ENCODE results near the gene DENND4C.
"Not testable (repeated sequence)": the region's sequence is repeated elsewhere in the genome, so short reads cannot be mapped to it uniquely, and the experiment has no call there.

The DENND4C gene

DNA sequence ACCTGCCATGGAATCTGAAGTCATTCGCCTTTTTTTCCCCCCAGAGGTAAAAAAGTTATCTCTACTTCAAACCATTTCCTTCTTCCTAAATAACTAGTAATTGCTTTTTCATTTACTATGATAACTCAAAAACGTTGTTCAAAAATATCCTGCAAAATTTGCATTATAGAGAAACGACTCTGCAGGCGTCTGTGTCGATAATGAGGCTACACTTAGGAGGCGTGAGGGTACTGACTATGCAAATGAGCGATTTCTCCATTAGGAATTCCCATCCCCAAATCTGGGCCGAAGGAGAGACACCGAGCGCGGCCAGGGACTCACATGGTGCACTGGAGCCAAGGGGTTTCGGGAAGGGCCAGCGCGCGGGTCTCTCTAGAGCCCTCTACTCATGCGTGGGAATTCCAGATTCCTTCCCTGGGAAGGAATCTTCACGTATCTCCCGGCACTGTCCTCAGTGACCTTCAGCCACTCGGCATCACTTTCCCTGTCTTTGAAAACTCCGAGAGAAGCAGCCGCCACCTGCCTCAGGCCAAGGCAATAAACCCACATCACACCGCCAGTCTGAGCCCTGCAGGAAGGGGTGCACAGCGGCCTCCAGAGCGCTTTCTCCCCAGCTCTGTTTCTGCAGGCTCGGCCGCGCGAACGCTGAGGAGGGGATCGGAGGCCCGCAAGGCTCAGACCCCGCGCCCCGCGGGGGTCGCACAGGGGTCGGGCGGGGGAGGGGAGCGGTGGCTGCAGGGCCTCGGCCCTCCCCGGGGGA, 718 bp upstream of the DENND4C start:
- DNase-seq: peak; percentile 75

DNA sequence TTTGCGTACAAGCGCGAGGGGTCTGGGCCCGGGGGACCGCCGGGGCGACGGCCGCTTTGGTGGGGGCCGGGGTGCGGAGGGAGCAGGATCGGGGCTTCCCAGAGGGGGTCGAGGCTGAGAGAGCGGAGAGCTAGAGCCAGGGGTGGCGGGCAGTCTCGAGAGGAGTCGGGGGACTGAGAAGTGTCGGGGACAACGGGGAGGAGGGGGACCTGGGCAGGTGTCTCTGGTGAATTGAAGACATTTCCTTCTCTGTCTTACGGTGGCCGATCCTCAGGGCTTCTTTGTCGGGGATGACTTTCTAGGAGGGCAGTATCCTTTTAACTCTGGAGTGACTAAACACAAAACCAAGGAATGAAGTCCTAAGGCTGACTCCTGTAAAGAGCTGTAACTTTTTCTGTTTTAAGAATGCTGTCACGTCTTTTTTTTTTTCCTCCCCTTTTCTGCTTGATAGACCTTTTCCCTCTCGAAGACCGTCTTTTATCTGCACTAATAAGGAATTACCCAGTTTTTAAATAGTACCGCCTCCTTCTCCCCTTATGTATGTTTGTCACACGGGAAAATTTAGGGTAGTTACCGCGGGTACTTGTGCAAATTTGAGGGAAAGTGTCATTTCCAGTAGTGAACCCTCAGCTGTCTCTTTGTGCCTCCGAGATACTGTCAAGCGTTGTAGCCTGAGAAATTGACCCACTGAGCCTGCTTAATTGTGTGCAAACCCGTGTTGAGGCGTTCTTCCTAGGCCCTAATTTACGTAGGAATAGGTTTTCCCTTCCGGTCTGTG, 822 bp downstream of the DENND4C start:
- DNase-seq: no peak

DNA sequence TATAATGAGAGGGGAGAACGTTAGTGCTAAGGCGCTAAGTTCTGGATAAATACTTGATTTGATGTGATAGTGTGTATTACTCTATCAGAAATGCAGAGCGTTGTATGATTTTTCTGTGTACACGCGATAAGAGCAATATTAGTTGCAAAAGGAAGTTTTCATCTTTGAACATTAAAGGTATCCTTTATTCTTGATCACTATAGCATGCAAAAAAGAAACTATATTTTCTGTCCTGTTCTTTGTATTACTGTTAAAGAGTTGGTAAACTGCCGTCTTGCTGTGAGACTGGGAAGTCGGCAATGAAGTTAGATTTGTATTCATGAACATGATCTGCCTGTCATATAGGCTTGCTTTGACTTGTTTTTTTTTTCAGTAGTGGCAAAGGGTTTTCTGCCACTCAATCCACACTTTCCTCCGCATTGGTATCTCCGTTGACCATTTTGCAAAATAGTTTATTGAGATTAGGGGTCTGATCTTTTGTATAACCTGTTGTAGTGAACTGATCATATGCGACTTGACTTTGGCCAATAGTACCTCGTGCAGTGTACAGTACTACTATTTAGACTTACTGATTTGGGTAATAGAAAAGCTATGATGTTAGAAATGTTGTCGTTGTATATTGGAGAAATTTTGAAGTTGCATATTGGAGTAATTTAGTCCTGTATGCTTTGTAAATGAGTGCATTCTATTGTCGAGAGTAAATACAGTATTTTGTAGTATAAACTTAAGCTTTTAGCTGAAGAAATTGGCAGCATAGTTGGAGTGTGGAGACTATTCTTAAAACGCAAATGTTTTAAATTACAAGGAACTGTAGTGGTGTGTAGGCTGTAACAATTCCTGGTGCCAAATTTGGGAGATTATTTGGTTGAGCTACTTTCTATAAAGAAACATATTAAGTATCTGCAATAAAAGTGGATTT, 1.7 kb downstream of the DENND4C start:
- DNase-seq: no peak

DNA sequence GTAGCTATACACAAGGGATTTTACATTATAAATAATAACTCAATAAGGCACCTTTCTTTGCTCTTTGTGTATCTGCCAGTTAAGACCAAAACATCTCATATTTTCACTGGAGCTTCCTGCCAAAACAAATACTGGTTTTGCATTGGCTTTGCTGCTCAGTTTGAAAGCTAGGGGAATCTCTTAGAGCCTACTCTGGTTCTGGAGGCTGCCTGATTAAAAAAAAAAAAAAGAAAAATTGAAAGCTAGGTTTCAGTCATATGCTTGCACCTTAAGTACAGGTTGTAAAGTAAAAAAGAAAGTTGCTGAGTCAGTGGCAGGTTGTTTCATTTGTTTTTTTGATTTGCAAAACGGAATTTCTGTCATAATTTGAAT, 2.3 kb downstream of the DENND4C start:
- no peak for DNase-seq

DNA sequence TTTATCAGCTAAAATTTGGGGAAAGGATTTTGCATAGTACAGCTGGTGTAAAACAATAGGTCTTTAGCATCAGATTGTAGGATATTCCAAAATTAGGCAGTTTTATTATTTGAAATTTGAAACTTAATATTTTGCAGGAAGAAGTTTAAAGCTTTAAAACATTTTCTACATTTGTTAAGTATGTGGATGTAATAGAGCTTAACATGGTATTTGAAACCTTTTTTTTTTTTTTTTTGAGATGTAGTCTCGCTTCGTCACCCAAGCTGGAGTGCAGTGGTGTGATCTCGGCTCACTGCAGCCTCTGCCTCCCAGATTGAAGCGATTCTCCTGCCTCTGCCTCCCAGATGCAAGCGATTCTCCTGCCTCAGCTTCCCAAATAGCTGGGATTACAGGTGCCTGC, 2.9 kb downstream of the DENND4C start:
- DNase-seq: no peak

DNA sequence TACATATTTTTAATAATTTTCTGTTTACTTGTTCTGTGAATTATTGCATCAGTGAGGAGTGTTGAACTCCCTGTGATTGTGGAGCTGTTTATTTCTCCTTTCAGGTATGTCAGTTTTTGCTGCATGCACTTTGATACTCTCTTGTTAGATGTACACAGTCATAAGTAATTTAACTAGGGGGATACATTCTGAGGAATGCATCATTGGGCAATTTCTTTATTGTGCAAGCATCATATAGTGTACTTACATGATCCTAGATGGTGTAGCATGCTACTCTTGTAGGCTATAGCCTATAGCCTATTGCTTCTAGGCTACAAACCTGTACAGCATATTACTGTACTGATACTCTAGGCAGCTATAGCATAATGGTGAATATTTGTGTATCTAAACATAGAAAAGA, 9.5 kb downstream of the DENND4C start:
- DNase-seq: no peak

DNA sequence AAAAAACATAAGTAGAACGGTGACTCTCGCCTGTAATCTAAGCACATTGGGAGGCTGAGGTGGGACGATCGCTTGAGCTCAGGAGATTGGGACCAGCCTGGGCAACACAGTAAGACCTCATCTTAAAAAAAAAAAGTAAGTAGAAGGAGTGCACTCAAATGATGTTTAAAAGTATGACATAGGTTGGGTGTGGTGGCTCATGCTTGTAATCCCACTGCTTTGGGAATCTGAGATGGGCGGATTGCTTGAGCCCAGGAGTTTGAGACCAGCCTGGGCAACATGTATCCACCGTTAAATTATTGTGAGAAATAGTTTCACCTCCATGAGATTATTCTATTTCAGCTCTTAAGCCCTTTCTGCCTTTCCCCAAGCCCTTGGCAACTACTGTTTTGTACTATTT, 11.2 kb downstream of the DENND4C start:
- DNase-seq: no peak

DNA sequence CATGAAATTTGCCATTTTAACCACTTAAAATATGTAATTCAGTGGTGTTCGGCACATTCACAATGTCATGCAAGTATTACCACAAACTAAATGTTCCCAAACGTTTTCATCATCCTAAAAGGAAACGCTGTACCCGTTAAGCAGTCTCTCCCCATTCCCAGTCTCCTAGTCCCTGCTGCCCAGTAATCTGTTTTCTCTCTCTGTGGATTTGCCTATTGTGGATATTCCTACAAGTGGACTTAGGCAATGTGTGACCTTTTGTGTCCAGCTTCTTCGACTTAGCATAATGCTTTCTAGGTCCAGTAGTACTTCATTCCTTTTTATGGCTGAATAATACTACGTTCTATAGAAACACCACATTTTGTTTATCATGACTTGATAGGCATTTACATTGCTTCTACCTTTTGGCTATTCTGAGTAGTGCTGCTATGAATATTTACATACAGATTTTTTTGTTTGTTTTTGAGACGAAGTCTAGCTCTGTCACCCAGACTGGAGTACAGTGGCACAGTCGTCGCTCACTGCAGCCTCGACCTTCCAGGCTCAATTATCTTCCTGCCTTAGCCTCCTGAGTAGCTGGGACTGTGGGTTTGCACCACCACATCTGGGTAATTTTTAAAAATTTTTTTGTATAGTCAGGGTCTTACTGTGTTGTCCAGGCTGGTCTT, 13.0 kb downstream of the DENND4C start:
- DNase-seq: no peak

DNA sequence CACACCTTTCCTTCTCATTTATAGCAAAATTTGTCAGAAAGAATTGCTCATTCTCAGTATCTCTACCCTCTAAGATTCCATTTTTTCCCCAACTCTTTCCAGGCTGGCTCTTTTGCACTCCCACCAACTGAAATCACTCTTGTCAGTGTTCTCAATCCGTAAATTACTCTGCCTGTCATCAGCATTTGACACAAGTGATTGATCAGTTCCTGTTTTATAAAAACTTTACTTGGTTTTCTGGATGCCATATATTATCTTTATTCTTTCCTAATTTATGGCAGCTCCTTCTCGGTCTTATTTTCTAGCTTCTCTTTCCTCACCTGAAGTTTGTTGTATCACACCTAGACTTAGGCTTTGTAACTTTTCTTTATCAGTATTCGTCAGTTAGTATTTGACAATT, 16.4 kb downstream of the DENND4C start:
- DNase-seq: no peak

DNA sequence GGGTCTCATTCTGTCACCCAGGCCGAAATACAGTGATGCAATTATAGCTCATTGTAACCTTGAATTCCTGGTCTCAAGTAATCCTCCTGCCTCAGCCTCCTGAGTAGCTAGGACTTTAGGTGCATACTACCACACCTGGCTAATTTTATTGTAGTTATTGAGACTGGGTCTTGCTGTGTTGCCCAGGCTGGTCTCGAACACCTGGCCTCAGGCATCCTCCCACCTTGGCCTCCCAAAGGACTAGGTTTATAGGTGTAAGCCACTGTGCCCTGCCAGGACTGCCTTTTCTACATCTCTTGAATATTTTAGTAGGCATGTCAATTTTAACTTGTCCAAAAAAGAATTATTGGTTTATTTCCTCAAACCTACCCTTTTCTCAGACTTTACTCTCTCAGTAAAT, 16.9 kb downstream of the DENND4C start:
- DNase-seq: no peak

DNA sequence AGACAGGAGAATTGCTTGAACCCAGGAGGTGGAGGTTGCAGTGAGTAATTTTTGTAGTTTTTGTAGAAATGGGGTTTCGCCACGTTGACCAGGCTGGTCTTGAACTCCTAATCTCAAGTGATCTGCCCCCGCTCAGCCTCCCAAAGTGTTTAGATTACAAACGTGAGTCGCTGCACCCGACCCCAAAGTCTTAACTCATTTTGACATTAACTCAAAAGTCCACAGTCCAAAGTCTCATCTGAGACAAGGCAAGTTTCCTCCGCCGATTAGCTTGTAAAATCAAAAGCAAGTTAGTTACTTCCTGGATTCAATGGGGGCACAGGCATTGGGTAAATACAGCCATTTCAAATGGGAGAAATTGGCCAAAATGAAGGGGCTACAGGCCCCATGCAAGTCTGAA, 19.9 kb downstream of the DENND4C start:
- DNase-seq: not testable (repeated sequence)

DNA sequence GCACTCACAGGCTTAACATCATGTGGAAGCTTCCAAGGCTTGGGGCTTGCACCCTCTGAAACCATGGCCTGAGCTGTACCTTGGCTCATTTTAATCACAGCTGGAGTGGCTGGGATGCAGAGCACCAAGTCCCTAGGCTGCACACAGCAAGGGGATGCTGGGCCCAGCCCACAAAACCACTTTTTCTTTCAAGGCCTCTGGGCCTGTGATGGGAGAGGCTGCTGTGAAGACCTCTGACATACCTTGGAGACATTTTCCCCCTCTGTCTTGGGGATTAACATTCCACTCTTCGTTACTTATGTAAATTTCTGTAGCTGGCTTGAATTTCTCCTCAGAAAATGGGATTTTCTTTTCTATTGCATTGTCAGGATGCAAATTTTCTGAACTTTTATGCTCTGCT, 20.7 kb downstream of the DENND4C start:
- not testable (repeated sequence) for DNase-seq

DNA sequence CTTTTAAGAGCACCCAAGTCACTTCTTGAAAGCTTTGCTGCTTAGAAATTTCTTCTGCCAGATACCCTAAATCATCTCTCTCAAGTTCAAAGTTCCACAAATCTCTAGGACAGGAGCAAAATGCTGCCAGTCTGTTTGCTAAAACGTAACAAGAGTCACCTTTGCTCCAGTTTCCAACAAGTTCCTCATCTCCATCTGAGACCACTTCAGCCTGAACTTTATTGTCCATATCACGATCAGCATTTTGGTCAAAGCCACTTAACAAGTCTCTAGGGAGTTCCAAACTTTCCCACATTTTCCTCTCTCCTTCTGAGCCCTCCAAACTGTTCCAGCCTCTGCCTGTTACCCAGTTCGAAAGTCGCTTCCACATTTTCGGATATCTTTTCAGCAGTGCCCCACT, 21.1 kb downstream of the DENND4C start:
- DNase-seq: not testable (repeated sequence)

DNA sequence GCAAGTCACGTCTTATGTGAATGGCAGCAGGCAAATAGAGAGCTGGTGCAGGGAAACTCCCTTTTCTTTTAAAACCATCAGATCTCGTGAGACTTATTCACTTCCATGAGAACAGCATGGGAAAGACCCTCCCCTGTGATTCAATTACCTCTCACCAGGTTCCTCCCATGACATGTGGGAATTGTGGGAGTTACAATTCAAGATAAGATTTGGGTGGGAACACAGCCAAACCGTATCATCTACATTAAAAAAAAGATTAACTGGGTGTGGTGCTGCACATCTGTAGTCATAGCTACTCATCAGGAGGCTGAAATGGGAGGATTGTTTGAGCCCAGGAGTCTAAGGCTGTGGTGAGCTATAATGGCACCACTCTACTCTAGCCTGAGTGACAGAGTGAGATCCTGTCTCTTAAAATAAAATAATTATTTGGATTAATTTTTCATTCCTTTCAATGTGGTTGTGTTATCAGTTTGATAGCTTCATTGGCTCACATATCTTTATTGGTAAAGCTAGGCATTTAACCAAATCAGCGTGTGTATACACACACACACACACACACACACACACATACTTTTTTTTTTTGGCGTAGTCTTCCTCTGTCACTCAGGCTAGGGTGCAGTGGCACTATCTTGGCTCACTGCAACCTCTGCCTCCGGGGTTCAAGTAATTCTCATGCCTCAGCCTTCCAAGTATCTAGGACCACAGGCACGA, 21.8 kb downstream of the DENND4C start:
- no peak for DNase-seq

DNA sequence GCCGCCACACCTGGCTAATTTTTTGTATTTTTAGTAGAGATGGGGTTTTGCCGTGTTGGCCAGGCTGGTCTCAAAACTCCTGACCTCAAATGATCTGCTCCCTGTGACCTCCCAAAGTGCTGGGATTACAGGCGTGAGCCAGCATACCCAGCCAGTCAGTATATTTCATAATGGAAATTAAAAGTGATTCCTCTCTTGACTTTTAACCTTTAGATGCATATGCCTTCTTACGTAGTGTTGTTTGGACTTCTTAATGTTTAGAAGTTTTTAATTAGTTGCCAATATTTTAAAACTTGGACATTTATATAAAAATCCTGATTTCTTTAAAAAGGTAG, 22.4 kb downstream of the DENND4C start:
- DNase-seq: no peak

DNA sequence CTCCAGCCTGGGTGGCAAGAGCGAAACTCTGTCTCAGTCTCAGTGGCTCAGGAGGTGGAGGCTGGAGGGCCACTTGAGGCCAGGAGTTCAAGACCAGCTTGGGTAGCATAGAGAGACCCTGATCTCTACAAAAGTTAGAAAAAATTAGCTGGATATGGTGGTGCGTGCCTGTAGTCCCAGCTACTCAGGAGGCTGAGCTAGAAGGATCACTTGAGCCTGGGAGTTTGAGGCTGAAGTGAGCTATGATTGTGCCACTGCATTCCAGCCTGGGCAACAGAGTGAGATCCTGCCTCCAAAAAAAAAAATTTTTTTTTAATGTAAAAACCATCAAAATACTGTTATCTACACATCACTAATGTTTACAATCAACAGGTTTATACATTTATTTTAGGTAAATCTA, 24.6 kb downstream of the DENND4C start:
- no peak for DNase-seq

DNA sequence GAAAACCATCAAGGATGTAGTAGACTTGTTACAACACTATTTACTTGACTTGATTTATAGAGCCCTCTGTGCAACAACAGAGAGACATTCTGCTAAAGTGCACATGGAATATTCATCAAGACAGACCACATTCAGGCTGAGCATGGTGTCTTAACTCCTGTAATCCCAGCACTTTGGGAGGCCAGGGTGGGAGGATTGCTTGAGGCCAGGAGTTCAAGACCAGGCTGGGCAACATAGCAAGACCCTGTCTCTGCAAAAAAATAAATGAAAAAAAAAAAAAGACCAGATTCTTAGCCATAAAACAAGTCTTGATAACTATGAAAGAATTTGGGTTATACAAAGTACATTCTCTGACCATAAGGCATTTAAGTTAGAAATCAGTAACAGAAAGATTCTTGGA, 25.3 kb downstream of the DENND4C start:
- no peak for DNase-seq

DNA sequence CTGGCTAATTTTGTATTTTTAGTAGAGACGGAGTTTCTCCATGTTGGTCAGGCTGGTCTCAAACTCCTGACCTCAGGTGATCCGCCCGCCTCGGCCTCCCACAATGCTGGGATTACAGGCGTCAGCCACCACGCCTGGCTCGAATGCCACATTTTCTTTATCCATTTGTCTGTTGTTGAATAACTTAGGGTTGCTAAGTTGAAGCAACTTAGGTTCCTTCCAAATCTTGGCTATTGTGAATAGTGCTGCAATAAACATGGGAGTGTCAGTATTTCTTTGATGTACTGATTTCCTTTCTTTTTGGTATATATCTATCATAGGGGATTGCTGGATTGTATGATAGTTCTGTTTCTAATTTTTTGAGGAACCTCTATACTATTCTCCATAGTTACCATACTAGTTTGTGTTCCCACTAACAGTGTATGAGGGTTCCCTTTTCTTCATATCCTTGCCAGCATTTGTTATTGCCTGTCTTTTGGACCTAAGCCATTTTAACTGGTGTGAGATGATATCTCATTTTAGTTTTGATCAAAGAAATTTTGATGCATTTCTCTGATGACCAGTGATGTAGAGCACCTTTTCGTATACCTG, 29.3 kb downstream of the DENND4C start:
- DNase-seq: not testable (repeated sequence)

DNA sequence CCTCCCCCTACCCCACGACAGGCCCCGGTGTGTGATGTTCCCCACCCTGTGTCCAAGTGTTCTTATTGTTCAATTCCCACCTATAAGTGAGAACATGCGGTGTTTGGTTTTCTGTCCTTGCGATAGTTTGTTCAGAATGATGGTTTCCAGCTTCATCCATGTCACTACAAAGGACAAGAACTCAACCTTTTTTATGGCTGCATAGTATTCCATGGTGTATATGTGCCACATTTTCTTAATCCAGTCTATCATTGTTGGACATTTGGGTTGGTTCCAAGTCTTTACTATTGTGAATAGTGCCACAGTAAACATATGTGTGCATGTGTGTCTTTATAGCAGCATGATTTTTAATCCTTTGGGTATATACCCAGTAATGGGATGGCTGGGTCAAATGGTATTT, 35.1 kb downstream of the DENND4C start:
- not testable (repeated sequence) for DNase-seq

DNA sequence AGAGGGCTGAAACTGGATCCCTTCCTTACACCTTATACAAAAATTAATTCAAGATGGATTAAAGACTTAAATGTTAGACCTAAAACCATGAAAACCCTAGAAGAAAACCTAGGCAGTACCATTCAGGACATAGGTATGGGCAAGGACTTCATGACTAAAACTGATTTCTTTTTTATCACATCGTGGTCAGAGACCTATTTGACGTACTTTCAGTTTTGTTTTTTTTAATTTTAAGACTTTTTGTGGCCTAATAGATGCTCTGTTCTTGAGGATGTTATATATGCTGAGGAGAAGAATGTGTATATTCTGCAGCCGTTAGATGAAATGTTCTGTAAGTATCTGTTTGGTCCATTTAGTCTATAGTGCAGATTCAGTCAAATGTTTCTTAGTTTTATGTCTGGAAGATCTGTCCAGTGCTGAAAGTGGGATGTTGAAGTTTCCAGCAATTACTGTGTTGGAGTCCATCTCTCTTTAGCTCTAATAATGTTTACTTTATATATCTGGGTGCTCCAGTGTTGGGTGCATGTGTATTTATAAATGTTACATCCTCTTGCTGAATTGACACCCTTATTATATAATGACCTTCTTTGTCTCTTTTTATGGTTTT, 36.4 kb downstream of the DENND4C start:
- not testable (repeated sequence) for DNase-seq

DNA sequence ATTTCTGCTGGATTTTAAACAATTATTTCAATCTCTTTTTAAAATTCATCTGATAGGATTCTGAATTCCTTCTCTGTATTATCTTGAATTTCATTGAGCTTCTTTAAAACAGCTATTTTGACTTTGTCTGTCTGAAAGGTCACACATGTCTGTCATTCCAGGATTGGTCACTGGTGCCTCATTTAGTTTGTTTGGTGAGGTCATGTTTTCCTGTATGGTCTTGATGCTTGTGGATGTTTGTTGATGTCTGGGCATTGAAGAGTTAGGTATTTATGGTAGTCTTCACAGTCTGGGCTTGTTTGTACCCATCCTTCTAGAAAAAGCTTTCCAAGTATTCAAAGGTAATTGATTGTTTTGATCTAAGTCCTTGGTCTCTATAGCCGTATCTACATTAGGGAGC, 39.1 kb downstream of the DENND4C start:
- no peak for DNase-seq

Data from NCI-H774 (cell line).